ENCODE data around the gene MOB1A. TPM values are rescaled to one million over a fixed set of nuclear protein-coding genes. Genes with fewer than 3 reads are reported as not detected.

The MOB1A gene
- total RNA-seq, 1 experiment from 2014 or later = 132 TPM

GRCh38 chr2:74186038-74186437, 7.4 kb upstream of the MOB1A start:
- H3K9me3 ChIP-seq (ENCODE audit: control insufficient read depth in 1 of 2, insufficient read depth in 1 of 2, low read depth in 1 of 2, low read length in 2 of 2) = no peaks in the 10 kb centered on the region
- no peak for ATAC-seq
- TF ChIP-seq SRF (IDR thresholded peaks at IDR 0.05; ENCODE audit: low read depth) = no peak
- TF ChIP-seq POLR2A (IDR thresholded peaks at IDR 0.05; ENCODE audit: borderline replicate concordance, extremely low read depth, insufficient read depth, insufficient read length) = no peak
- no peak for TF ChIP-seq EZH2 (IDR thresholded peaks at IDR 0.05)
- TF ChIP-seq CTCF (IDR thresholded peaks at IDR 0.05 in 2 of 3, conservative IDR thresholded peaks at IDR 0.05 in 1 of 3; ENCODE audit: borderline replicate concordance in 1 of 3, insufficient read depth in 1 of 3, low read depth in 2 of 3, low read length in 2 of 3) = no peak
- no peak for TF ChIP-seq CEBPB (IDR thresholded peaks at IDR 0.05; ENCODE audit: low read depth)
- TF ChIP-seq JUND (IDR thresholded peaks at IDR 0.05) = no peak
- no peak for TF ChIP-seq ZBTB33 (IDR thresholded peaks at IDR 0.05; ENCODE audit: extremely low read depth, insufficient replicate concordance, low read length)
- no peak for TF ChIP-seq EGR1 (IDR thresholded peaks at IDR 0.05; ENCODE audit: low read depth)
- no peak for TF ChIP-seq EZH2phosphoT487 (IDR thresholded peaks at IDR 0.05; ENCODE audit: borderline replicate concordance)
- no peak for TF ChIP-seq ZFX (IDR thresholded peaks at IDR 0.05)
- no peak for TF ChIP-seq YY1 (IDR thresholded peaks at IDR 0.05; ENCODE audit: extremely low read depth, insufficient replicate concordance, low read depth, low read length)
- no peak for TF ChIP-seq MAX (IDR thresholded peaks at IDR 0.05)
- TF ChIP-seq REST (IDR thresholded peaks at IDR 0.05; ENCODE audit: low read depth) = no peak
- TF ChIP-seq ELF1 (IDR thresholded peaks at IDR 0.05; ENCODE audit: borderline replicate concordance, low read depth) = no peak
- TF ChIP-seq CBX3 (IDR thresholded peaks at IDR 0.05; ENCODE audit: low read depth) = no peak
- TF ChIP-seq ZNF274 (IDR thresholded peaks at IDR 0.05; ENCODE audit: low read depth, low read length) = no peak
- no peak for TF ChIP-seq TCF7L2 (IDR thresholded peaks at IDR 0.05; ENCODE audit: borderline replicate concordance, extremely low read depth, insufficient read depth, insufficient read length)
- TF ChIP-seq RAD21 (IDR thresholded peaks at IDR 0.05; ENCODE audit: low read depth) = no peak
- no TSS peak for BruUV-seq (replicated peaks)
- DNase-seq (ENCODE audit: low read depth, low spot score) = no peak
- intact Hi-C loops (cut with micrococcal nuclease) = no loop called here
- H3K4me2 ChIP-seq (ENCODE audit: low read length) = no peak overlapping the region
- no peak overlapping the region for H3K4me3 ChIP-seq (replicated peaks in 1 of 2; ENCODE audit: low read depth in 1 of 2, low read length in 2 of 2)
- no peak overlapping the region for H3K9ac ChIP-seq (ENCODE audit: low read length)
- ChIA-PET POLR2A (no interaction called here), CTCF (no interaction called here), RAD21 (ENCODE audit: low non-redundant PET in 1 of 2, low total read pairs in 2 of 2, uncharacterized antibody in 2 of 2, unreplicated experiment in 2 of 2) (no interaction called here)
- H3K9me2 ChIP-seq (ENCODE audit: insufficient read depth) = no peaks in the 10 kb centered on the region
- H3K4me1 ChIP-seq (ENCODE audit: control insufficient read depth in 1 of 2, insufficient read depth in 2 of 2, low read length in 2 of 2) = peaks cover 12 to 18% of the 10 kb centered on the region in 2 experiments
- H3K36me3 ChIP-seq (ENCODE audit: control insufficient read depth in 1 of 2, insufficient read depth in 2 of 2, low read length in 2 of 2) = no peaks in the 10 kb centered on the region
- no peaks in the 10 kb centered on the region for H3K27me3 ChIP-seq (ENCODE audit: insufficient read depth, low read length)
- H3K79me2 ChIP-seq (ENCODE audit: insufficient read depth, low read length) = no peaks in the 10 kb centered on the region
- no peak overlapping the region for H3K27ac ChIP-seq (ENCODE audit: low read depth, low read length)
- no peak overlapping the region for H2AFZ ChIP-seq (ENCODE audit: low read depth, low read length, poor library complexity, severe bottlenecking)
- H4K20me1 ChIP-seq (ENCODE audit: insufficient read depth) = no peaks in the 10 kb centered on the region
